M059J (cell line): ENCODE measurements around the gene KCMF1. TPM values are rescaled to one million over a fixed set of nuclear protein-coding genes. Genes with fewer than 3 reads are reported as not detected.

ENCODE experiments used
- DNase-seq: peaks from one replicate; pipeline ENCODE4 v3.0.0-alpha.2; 2012; ENCODE audit warnings: low read depth
- total RNA-seq: library from RNA; depleted of rRNA; stranded (reverse); fragments of >200 nt; shearing (Covaris generic); gene quantifications from 2 replicates; pipeline ENCODE4 v1.2.3, GENCODE V29; 2014; rRNA removed

KCMF1 gene
- total RNA-seq, 1 experiment from 2014 or later: 81.2 TPM

- DNase-seq: no peak
These were observed 107.6 kb downstream of the KCMF1 start for GRCh38 chr2:85078536-85078935.

- no peak for DNase-seq
These were observed 112.1 kb downstream of the KCMF1 start for GRCh38 chr2:85083092-85083491.

GRCh38 chr2:85085563-85085962 lies 114.6 kb downstream of the KCMF1 start:
- no peak for DNase-seq

- no peak for DNase-seq
These were observed 116.6 kb downstream of the KCMF1 start for GRCh38 chr2:85087541-85087940.

GRCh38 chr2:85088921-85089320 lies 118.0 kb downstream of the KCMF1 start:
- DNase-seq: no peak

GRCh38 chr2:85089585-85089984 lies 118.6 kb downstream of the KCMF1 start:
- DNase-seq: no peak

- no peak for DNase-seq
These were observed 120.9 kb downstream of the KCMF1 start for GRCh38 chr2:85091838-85092237.

- DNase-seq: peak; percentile 8
These were observed 124.1 kb downstream of the KCMF1 start for GRCh38 chr2:85095094-85095493.

- peak; percentile 18 for DNase-seq
These were observed 125.7 kb downstream of the KCMF1 start for GRCh38 chr2:85096616-85097015.

GRCh38 chr2:85104228-85104627 lies 133.3 kb downstream of the KCMF1 start:
- no peak for DNase-seq

GRCh38 chr2:85106489-85107180 lies 135.7 kb downstream of the KCMF1 start:
- peak; percentile 6 for DNase-seq

Other genes starting within 250 kb of the KCMF1 start
- gene TRABD2A, start 90.1 kb upstream of the KCMF1 start, total RNA-seq: 0.81 and 3.7 TPM in 2 replicates
- 7,017 and 9,457 TPM in 2 replicates for gene TMSB10, start 65.5 kb upstream of the KCMF1 start, total RNA-seq
- 0.05 TPM in 1 of 2 replicates, not detected in the other for gene TCF7L1, start 162.2 kb downstream of the KCMF1 start, total RNA-seq